Brain pericyte (primary cell): ENCODE measurements around the gene PWP1.
"Not testable (repeated sequence)": the region's sequence is repeated elsewhere in the genome, so short reads cannot be mapped to it uniquely, and the experiment has no call there.

Experiments
- DNase-seq: peaks from one replicate; pipeline ENCODE4 v3.0.0-alpha.2; 2012; ENCODE audit warnings: low read depth, low spot score

Gene PWP1

GRCh38 chr12:107668320-107669098 lies 17.1 kb upstream of the PWP1 start:
- DNase-seq: no peak

- no peak for DNase-seq
Observed at GRCh38 chr12:107669946-107670345, 15.7 kb upstream of the PWP1 start.

- no peak for DNase-seq
Observed at GRCh38 chr12:107670999-107671643, 14.5 kb upstream of the PWP1 start.

GRCh38 chr12:107677671-107678070 lies 7.9 kb upstream of the PWP1 start:
- DNase-seq: no peak

GRCh38 chr12:107679336-107679735 lies 6.3 kb upstream of the PWP1 start:
- no peak for DNase-seq

GRCh38 chr12:107681455-107681835 lies 4.2 kb upstream of the PWP1 start:
- no peak for DNase-seq

- no peak for DNase-seq
Observed at GRCh38 chr12:107681836-107682820, 3.5 kb upstream of the PWP1 start.

GRCh38 chr12:107684029-107684795 lies 1.4 kb upstream of the PWP1 start:
- DNase-seq: no peak

GRCh38 chr12:107684990-107685359 lies 624 bp upstream of the PWP1 start:
- no peak for DNase-seq

GRCh38 chr12:107695772-107696171 lies 10.2 kb downstream of the PWP1 start:
- DNase-seq: not testable (repeated sequence)

- no peak for DNase-seq
Observed at GRCh38 chr12:107702106-107702505, 16.5 kb downstream of the PWP1 start.

- no peak for DNase-seq
Observed at GRCh38 chr12:107704041-107704440, 18.4 kb downstream of the PWP1 start.

GRCh38 chr12:107705522-107705921 lies 19.9 kb downstream of the PWP1 start:
- not testable (repeated sequence) for DNase-seq

- no peak for DNase-seq
Observed at GRCh38 chr12:107715780-107716179, 30.2 kb downstream of the PWP1 start.

GRCh38 chr12:107718606-107719005 lies 33.0 kb downstream of the PWP1 start:
- no peak for DNase-seq

GRCh38 chr12:107727327-107727726 lies 41.7 kb downstream of the PWP1 start:
- not testable (repeated sequence) for DNase-seq

- not testable (repeated sequence) for DNase-seq
Observed at GRCh38 chr12:107727742-107728141, 42.1 kb downstream of the PWP1 start.

GRCh38 chr12:107730618-107731341 lies 45.2 kb downstream of the PWP1 start:
- DNase-seq: no peak

GRCh38 chr12:107731366-107731765 lies 45.8 kb downstream of the PWP1 start:
- DNase-seq: no peak

GRCh38 chr12:107732365-107732764 lies 46.8 kb downstream of the PWP1 start:
- no peak for DNase-seq

- no peak for DNase-seq
Observed at GRCh38 chr12:107734139-107734538, 48.5 kb downstream of the PWP1 start.
